ENCODE results near the gene MYO3B.

Gene MYO3B

DNA sequence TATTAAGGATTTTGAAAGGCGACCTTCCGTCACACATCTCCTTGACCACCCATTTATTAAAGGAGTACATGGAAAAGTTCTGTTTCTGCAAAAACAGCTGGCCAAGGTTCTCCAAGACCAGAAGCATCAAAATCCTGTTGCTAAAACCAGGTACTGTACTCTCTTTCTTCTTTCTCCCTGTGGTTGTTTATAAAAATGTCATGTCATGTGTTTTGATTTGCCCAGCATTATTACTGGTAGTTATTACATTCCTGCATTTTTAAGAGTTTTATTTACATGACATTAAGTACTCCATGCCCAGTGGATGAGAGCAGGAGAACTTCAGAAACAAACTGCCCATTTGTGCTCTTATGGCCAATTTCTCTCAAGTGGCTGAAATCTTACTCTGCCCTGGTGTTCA, 191.3 kb downstream of the MYO3B start:
- no peak for DNase-seq (ENCODE audit: low spot score)

DNA sequence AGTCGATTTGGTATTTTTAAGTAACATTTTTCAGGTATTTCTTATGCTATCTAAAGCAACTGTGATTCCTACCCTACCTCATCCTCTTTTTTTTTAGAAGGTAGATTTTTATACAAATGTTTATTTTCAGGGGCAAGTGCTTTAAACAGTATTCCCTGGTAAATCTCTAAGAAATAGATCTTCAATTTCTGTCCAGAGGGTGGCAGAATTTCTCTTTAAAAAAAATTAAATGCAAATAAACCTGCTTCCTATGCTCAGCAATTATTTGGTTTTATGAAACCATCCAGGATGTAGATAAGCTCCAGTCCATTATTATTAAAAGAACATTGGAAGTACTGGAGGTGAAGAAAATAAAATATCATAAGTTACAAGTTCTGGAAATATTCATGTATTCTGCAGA, 191.9 kb downstream of the MYO3B start:
- DNase-seq (ENCODE audit: low spot score), result no peak

DNA sequence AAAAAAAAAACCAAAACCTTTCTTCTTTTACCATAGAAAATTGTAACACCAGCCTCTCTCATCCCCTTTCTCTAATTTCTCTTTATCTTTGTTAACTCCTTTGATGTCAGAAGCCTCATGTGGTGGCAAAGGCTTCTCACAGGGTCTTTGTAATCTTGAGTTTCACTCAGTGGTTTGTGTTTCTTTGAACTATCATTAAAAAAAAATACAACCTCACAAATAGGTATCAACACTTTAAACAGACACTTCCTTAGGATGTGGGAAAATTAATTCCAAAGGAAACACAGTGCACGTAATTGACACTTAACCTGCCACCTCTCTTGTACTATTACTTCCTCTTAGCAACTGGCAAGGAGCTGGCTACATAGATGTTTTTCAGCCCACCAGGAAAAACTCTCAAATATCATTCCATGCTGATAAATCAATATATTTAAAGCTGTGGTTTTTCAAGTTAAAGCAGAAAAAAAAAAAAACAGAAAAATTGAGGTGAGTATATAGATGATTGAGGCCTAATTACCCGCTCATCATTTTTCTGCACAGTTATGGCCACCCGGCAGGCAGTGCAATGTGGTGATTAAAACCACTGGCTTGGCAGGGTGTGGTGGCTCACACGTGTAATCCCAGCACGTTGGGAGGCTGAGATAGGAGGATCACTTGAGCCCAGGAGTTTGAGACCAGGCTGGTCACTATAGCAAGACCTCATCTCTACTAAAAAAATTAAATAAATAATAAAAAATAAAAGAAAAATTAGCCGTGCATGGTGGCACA, 193.5 kb downstream of the MYO3B start:
- no peak for DNase-seq (ENCODE audit: low spot score)

DNA sequence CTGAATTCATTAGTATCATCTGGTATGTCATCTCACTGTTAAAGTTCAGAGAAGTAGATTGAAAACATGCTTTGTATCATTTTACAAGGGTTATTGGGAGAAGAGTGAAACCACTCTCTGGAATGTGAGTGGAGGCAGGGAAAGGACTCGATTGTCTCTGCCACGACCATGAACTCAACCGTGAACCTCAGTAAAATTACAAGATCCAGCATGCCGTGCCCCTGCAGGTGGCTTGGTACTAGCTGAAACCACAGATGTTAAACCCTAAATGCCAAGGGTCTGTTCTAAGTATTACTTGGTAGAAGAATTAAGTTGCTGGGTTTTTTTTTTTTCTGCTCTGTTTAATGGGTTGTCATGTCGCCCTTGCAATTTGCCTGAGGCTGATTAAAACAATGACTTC, 197.2 kb downstream of the MYO3B start:
- DNase-seq (ENCODE audit: low spot score), result no peak

DNA sequence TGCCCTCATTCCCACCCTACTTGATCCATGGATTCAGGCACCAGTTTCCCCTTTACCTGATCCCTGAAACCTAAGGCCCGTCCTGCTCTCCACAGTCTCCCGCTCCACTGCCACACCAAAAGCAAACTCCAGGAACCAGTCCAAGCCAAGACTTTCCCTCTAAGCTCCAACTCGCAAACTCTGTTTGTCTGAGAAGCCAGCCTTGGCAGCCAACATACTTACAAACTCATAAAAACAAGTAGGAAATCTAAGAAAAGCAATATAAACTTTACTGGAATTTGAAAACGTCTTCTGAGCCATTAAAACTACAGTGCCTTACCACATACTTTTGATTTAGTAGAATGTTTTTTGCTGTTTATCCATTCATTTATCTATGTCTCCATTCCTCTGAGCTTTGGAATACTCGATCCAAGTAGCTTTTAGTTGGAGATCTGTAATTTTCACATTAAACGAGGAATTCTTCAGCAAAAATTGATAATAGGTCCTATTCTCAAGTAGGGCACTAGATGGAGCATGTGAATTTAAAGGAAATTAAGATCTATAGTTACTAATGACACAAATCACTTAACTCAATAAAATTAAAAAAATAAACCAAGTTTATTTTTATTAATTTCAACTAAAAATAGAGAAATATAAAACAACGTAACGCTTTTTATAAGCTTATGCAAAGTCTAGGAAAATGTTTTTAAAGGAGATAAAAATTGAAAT, 199.7 kb downstream of the MYO3B start:
- DNase-seq (ENCODE audit: low spot score), result no peak

DNA sequence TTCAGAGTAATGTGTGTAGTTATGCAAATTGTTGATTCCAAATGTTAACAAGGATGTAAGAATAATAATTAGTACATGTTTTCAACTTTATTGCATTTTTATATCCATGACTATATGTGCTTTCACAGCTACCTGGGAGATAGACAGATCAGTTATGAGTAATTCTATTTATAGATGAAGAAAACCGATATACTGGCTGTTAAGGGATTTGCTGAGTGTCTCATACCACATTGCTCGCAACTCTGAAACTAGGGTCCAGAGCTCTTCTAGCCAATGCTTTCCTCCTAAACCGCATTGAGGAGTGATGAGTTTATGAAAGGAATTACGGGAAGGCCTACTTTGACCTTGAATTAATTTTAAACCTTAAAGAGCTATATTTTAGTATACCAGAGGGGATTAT, 202.3 kb downstream of the MYO3B start:
- DNase-seq (ENCODE audit: low spot score), result no peak

DNA sequence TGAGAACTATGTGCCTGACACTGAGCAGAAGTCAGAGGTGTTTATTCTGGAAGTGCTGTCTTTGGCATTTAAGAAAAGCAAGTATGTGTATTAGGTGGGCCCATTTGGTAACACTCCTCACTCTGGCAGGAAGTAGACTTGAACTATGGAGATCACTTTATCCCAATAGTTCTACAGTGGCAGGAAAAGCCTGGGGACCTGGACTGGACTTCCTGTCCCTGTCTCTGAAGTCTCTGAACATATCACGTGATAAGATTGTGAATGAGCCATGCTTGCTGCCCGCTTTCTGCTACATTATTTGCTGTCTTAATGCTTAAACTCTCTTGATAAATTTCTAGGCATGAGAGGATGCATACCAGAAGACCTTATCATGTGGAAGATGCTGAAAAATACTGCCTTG, 203.7 kb downstream of the MYO3B start:
- no peak for DNase-seq (ENCODE audit: low spot score)

DNA sequence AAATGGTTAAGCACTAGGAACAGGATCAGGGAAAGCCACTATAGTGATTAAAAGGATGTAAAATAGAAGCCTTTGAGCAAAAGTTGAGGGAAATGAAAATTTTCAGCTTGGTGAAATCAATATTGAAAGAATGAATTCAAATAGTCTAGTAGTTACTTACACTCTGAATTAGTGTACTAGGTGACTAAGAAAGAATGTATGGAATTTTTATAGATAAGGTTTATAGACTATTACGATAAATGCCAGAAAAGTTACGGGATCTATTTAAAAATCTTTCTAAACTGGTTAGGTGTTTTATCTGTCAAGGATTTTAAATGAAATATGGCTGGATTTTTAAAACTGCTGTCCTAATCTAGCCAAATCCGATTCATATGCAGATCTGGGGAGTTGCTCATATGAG, 208.6 kb downstream of the MYO3B start:
- DNase-seq (ENCODE audit: low spot score), result no peak

DNA sequence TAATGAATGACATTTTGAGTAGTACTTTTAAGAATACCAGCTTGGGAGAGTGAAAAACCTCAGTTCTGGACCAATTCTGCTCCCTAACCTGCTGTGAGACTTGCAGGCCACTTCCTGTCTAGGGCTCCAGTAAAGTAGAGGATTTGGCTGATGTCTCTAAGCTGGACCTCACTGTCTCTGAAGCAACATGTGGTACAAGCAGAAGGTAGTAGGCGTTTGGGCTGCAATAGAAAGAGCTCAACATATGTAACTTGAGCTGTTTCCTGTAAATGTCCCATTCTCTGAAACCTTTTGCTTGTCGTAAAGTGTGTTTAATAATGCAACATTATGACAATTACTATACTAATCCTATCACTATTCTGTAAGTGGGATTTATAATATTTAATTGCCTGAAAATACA, 213.1 kb downstream of the MYO3B start:
- DNase-seq (ENCODE audit: low spot score), result no peak

DNA sequence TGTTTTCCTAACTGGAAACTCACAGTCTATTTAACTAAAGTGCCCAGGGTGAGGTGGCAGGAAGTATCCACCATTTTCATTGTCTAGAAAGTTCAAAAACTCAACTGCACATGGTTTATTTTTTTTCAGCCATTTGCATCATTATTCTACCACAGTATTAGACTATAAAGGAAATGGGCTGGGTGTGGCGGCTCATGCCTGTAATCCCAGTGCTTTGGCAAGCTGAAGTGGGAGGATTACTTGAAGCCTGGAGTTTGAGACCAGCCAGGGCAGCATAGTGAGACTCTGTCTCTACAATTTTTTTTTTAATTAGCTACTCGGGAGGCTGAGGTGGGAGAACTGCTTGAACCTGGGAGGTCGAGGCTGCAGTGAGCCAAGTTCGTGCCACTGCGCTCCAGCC, 213.8 kb downstream of the MYO3B start:
- no peak for DNase-seq (ENCODE audit: low spot score)

DNA sequence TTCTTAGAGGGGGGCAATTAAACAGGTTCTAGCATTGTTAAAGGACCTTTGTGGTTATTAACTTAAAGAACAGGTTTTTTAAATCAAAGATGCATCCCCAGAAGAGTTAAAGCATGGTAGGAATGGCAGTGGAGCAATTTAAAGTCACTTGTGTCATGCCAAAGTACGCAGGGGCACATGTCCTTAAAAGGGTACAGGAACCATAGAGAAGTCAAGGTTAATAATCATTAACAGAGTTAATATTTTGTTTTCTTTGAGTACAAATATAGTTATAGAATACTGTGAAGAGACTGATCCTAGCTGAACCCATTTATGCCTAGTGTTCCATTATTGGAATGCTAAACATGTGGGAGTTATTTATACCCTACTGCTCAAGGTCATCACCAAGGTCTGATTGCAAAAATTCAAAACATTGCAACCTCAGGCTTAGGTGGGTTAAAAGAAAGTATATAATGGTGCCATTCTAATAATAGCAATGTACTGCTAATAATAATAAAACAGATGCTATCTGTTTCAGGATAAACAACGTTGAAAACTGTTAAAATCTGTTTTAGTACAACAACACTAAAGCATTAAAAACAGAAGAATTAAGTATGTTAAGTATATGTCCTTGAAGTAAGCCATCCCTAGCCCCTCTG, 216.0 kb downstream of the MYO3B start:
- DNase-seq (ENCODE audit: low spot score), result no peak

DNA sequence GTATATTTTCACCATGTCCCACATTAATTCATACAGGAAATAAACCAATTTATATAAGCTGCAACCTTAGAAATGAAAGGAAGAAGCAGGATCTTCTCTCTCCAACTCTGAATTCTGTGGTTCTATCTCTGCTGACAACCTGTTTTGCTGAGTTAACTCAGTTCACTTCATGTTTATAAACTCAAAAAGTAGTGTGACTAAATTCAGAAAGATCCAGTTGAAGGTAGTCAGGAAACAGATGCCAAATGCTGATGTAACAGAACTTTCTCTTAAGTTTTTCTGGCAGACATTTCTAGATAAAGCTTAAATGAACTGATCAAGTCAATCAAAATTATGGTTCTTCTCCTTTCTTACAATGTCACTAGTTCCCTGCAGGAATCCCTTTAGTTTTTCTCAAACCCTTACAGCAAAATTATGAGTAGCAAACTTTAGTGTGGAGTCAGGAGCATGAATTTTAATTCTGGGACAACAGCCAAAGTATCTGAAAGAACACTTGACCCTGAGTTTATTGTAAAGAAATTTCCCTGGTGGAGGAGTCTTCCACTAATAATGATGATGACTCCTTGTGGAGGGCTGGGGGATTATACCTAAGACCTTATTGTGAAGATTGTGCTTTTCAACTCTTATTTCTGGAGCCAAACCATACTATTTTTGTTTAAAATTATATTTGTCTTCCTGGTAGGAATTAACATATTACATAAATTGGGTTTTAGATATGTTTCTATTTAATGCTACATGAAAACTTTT, 216.9 kb downstream of the MYO3B start:
- no peak for DNase-seq (ENCODE audit: low spot score)

DNA sequence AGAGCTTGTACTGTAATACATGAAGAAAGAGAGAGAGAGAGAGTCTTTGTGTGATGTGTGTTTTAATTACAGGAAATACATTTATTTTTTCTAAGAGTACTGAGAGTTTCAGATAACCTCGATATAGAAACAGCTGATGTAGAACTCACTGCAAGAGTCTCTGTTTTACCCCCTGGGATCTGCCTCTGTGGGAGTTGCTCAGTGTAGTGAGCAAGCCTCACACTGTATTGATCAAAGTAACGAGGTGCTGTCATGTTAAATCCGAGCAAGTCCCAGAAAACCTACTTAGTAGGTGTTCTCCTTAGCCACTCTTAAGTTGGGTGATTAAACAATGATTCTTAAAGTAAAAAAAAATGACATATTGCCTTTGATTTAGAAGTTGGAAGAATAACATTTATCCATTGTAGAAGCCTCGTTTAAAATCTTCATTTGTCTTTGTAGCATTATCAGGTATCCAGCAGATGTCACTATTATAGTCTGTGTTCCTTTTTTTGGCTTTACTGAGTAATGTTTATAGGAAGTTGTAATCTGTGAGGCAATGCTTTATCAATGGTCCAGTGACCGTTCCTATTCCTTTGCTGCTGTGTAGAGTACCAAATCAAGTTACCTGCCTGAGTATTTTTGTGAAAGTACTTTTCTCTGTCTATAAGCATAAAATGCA, 219.0 kb downstream of the MYO3B start:
- no peak for DNase-seq (ENCODE audit: low spot score)

DNA sequence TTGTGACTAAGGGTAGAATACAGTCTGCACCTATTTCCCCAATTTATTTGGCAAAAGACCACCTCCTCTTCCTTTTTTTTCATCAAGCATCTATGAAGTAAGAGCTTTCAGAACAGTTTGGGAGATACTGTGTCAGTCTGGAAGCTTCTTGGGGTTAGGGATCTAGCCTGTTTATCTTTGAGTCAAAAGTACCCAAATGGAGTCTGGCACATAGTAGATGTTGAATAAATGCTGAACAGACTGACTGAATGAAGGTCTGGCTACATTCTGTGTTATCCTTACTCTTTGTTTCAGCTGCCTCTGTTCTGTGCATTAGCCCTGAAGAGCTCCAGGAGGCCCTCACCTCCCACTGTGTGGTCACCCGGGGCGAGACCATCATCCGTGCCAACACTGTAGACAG, 223.2 kb downstream of the MYO3B start:
- no peak for DNase-seq (ENCODE audit: low spot score)

DNA sequence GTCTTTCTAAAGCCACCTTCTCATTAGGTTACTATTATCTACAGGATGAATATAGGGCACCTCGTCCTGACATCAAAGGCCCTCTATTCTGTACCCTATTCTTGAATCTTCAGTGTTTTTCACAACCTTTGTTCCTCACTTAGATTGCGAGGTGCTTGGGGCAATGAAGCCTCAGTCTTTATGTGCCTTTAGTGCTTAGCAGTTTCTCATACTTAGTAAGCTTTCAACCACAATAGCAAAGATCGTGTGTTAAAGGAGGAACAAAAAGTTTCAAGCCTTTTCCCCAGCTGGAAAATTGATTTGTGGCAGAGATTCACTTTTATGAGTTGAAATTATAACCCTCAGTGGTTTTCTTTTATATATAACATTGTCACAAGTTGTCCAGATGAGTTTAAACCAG, 226.9 kb downstream of the MYO3B start:
- DNase-seq (ENCODE audit: low spot score), result no peak

DNA sequence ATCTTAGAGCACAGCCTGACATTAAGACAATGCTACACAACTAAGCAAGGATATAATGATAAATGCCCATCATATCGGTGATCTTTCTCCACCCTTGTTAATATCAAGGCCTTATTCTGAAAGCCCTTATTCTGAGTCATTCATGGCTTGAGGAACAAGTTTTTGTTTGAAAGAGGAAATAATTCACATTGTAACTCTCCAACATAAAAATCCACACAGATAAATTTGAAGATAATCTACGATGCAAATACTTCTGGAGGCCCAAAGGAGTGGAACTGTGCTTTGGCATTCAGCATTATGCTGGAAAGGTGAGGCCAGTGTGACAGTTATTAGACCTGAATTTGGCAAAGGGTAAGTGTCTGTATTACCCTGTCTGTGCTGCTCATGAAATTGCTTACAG, 227.4 kb downstream of the MYO3B start:
- no peak for DNase-seq (ENCODE audit: low spot score)

DNA sequence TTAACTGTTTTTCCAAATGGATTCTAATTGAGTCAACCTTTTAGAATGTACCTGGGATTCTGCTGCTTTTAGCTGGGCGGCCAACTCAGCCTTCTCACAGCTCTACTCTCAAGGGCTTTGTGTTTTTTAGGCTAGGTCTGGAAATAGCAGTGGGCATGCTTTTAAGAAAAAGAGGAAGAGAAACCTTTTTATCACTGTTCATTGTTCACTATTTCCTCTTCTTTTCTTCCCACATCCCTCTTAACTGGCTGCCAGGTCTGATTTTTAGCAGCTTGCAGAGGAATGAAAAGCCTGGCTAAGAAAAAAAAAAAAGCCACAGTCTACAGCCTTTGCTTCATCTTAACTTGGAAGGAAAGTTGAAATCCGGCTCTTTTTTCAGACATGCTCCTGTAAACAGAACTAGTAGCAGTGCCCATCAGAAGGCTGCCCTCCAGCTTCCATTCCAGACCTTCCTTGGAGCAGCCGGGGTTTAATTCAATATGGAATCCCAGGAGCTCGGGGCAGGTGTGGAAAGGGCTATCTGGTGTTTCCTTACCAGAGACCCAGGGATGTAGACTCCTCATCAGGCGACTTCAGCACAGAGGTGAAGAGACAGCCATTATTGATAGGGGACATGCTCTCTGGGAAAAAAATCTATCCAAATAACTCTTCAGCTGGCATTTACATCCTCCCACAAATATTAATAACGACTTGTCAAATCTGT, 230.7 kb downstream of the MYO3B start:
- no peak for DNase-seq (ENCODE audit: low spot score)

DNA sequence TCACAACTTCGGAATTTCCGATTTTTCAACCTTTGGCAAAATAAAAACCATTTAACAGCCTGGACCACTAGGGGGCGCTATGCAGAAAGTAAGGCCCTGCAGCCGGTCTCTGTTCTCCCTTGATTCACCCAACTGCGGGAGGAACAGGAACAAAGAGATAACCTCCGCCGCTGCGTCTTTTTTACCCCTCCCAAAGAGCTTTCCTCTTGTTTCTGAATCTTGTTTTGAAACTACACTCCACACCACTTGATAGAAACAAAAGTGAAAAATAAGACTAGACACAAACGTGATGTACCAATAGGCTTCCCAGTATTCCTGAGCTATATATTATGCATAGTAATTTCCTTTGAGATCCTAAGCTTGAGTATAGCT, 231.2 kb downstream of the MYO3B start:
- DNase-seq (ENCODE audit: low spot score), result peak; percentile 73

DNA sequence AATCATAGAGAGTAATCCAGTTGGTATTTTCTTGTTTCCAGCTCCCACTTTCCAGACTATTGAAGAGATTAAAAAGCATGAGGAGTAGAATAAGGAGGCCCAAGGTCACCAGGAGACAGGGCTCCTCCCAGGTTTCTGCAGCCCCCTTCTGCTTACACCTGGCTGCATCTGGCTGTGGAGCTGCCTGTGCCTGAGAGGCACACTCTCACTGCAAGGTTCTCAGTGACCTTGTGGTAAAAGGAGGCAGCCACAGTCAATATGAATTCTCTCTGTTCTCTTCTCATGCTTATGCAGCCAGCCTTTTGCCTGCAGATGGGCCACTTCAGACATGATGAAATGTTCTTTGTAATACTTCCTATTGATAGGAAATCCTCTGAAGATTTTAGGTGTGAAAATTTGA, 233.7 kb downstream of the MYO3B start:
- DNase-seq (ENCODE audit: low spot score), result no peak

DNA sequence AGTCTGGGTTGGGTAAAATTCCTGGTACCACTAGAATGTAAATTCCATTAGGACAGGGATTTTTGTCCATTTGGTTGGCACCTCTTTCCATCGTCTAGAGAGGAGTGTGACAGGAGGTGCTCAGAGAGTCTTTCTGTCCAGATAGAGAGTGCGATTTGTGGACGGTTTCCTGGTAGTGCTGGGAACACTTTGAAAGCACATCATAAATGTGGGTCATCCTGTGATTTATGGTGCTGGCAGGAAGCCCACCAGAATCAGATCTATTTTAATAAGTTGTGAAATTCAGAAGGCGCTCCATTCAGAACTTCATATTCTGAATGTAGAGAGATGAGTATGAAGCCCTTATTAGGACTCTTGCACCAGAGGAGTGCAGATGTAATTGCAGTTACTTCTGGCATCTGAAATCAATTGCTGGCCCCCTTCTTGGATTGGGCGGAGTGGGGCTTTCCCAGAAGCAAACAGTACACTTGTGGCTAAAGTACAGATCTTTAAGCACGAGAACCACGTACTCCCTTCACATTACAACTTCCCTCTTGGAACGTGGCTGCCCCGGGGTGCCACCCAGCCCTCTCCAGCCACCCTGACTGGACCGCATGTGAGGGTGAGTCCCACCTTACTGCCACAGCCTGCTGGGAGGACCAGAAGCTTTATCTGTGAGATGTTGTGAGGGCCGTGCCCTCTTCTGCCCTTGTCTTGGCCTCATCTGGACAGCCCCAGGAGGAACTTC, 243.2 kb downstream of the MYO3B start:
- DNase-seq (ENCODE audit: low spot score), result no peak

DNA sequence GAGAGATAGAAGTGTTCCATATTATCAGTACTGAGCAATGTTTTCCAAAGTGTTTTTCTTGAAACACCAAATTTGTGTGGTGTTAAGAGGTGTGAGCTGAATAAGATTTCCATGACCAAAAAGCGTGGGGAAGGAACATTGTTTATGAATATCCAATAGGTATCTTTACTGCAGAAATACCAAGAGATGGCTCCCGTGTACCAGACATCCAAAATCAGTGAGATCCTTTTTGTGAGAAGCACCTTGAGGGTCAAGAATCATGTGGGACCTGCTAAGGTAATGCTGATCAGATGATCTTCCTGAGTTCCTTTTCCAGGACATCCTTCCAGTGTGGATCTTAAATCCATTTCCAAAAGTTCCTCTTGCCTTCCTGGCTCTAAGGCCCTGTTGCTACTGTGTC, 246.0 kb downstream of the MYO3B start:
- DNase-seq (ENCODE audit: low spot score), result no peak

Data from CD4-positive, alpha-beta T cell treated with Interleukin-6 at 100 ng/mL for 8 hours (primary cell).